HS-5 (cell line): ENCODE data around the gene VMAC.

Experiments
- DNase-seq: peaks from one replicate; pipeline ENCODE4 v3.0.0-alpha.2; 2012; ENCODE audit warnings: low read depth

The VMAC gene

DNA sequence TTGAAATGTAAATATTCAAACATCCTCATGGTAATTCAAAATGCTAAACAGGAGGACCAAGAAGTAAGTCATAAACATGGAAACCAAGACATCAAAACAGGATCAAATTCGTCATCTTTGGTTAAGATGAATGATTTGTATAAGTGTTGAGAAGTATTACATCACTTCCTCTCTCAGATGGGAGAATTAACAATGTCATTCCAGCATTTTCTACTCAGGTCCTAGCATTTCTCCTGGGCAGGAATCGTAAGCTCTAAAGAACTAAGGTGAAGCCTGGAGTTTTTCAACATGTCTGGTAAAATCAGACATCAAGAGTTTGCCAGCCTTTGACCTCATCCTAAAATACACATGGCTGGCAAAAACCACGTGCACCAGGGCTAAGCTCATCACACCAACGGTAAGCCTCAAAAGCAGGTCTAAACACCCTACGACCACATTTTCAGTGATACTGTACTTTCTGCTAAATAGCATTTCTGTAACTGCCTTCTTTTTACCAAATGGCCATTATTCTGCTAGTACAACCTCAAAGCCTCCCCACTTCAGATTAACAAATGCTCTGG lies 48.4 kb downstream of the VMAC start:
- DNase-seq: no peak

DNA sequence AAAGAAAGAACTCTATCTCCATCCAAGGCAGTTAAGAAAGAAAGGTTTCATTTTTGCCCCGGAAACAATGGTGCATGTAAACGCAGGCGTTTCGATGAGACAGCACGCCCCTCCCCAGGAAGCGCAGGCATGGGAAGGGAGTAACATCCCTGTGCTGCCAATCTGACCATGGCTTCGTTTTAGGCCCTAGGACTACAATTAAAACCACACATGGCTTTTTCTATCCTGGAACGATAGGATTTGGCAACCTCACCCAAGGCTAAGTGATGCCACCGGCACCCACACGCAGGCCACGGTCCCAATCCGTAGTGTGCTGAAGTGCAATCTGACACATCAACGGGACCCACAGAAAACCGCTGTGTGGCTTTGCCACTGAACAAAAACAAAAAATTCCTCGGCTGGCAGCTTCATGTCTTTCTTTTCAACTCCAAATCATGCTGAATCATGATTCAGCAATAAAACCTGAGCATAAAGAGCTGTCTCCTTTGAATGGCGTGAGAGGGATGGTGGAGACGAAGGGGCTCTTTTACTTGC lies 49.1 kb downstream of the VMAC start:
- no peak for DNase-seq

DNA sequence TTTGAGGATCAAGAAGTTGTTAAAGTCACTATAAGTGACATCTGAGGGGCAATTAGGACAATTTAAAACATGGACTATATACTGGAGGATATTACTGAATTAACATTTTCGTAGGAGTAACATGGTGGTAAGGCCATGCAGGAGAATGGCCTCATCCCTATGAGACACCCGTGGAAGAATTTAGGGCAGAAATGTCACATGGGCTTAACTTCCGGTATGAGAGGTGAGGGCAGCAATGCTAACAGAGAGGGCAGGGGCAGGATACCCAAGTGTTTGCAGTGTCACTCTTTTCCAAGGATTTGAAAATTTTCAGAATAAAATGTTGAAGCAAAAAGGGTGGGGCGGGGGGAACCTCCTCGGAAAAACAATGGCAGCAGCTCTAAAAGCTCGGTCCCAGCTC lies 49.6 kb downstream of the VMAC start:
- DNase-seq: no peak

DNA sequence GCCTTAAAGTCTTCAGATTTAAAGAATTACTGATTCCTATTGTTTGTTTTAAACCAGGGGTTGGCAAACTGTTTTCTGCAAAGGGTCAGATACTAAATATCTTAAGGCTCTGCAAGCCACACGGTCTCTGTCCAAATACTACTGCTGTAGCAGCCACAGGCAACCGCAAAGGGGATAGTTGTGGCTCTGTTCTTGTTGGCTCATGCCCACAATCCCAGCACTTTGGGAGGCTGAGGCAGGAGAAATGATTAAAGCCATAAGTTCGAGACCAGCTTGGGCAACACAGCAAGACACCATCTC lies 50.9 kb downstream of the VMAC start:
- DNase-seq: no peak

DNA sequence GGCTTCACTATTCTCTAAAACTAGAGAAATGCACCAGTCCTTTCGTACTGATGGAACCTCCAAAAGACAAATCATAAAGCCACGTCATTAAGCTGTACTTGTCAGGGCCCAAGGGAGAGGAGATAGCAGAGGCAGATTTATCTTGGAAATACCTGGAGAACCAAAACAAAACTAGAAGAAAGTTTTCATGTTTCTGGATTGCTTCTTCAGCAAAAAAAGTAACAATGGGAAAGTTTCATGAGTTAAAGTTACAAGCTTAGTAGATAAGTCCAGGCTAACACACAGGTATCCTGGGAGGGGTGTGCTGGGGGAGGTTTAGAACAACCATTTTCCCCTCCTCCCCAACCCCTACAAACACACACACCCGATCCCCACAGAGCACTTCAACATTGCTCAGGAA lies 51.7 kb downstream of the VMAC start:
- no peak for DNase-seq

DNA sequence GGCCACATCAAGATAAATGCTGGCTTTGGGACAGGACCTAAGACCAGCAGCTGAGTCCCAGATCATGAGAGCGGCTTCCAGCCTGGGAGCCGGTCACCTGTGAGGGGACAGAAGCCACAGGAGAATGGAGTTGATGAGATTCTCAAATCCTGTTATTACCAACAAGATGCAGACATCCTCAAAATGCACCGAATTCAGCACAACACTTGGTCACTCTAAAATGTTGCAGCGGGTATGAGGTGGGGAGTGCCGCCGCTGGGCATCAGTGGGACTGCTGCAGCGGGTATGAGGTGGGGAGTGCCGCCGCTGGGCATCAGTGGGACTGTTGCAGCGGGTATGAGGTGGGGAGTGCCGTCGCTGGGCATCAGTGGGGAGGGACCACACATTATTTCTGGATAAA lies 52.1 kb downstream of the VMAC start:
- no peak for DNase-seq

DNA sequence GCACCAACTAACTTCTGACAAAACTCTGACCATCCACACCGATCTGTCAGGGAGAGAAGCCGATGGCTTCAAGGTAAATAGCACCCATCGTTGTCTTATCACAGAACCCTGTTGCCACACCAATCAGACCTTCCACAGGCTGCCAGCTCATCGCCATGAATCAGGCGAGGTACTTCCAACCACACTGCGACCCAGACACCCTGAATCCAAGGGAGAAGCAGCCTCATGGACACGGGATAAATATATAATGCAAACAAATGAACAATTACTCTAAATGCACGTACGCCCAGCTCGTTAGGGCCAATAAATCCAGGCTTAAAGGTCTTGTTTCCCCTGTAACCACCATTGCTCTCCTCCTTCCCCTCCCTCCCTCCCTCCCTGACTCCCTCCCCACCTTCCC lies 52.5 kb downstream of the VMAC start:
- no peak for DNase-seq

DNA sequence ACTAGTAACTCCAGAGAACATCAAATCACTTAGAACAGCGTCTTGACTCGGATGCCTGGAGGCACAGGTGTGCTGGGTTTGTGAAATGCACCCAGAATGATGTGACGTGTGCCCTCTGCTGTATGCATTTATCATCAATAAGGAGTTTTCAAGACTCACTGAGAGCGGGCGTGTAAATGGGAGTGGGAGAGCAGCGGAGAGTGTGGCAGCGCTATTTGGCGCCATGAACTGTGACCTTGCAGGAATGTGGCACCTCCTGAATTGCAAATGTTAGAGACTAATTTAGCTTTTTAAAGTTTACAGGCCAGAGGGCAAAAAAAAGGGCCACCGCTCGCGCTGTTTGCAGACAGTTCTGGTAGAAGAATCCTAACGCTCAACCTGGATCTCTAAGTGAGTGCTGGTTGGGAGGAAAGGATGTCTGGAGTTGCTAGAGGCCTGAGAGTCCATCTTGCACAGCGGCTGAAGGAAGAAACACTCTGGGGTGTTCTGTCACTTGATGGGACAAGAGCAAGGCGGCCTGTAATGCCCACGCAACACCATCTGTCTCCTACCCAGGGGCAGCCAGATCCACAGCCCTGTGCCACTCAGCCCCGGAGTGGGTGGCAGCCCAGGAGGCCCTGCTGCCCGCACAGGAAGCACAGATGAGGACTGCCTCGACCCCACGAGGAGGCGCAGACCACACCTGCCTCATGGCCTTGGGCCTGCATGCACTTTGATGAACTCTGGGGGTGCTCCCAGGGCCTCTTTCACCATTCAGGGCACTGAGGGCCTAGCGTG lies 53.6 kb downstream of the VMAC start:
- DNase-seq: no peak

DNA sequence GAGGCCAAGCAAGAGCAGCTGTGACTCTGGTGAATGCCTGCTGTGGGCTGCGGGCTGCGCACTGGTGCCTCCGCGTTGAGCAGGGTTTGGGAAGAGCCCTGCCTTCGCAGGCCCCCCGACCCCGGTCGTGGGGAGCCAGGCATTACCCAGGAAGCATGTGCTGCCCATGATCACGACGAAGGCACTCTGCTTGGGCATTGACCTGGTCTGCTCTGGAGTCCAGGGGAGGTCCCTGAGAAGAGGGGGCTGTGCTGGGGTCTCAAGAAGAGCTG lies 54.1 kb downstream of the VMAC start:
- DNase-seq: no peak

DNA sequence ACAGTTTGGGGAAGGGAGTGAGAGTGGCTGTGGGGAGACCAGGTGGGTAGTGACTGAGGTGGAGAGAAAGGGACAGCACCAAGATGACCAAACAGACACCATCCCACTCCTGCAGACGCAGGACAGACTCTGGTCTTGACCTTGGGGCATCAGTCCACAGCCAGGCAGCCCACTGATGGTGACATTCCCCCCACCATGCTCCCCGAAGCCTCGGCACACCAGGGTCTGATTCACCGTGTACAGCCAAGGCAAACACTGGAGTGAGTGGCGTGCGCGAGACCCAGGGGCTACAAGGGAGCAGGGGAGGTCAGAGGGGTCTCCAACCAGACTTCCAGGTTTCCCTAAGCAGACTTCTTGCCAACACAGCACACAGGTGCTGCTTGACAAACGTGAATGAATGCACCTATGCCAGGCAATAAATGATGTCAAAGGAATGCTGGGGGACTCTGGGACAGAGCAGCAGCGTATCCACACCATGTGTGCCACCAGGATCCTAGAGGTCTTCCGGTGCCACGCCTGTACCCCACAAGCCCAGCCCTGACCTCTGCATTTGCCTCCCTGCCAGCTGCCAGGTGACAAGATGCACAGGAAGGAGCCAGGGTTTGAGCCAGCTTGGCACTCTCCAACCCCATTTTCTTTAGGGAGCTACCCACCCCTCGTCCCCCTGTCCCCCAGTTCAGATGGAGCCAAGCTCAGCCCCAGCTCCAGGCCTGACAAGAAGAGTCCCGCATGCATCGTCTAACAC lies 54.8 kb downstream of the VMAC start:
- no peak for DNase-seq
